GM18867 (cell line): ENCODE results near the gene ADTRP.
A peak's percentile ranks its signal among the peaks of the same experiment; 100 is the strongest.

Experiments used
- ATAC-seq: cut with Tn5 transposase; IDR thresholded peaks from one replicate; pipeline ENCODE4 v1.9.1; 2021; ENCODE audit warnings: mild to moderate bottlenecking, moderate library complexity; ENCODE audit not compliant: unreplicated experiment

The ADTRP gene

DNA sequence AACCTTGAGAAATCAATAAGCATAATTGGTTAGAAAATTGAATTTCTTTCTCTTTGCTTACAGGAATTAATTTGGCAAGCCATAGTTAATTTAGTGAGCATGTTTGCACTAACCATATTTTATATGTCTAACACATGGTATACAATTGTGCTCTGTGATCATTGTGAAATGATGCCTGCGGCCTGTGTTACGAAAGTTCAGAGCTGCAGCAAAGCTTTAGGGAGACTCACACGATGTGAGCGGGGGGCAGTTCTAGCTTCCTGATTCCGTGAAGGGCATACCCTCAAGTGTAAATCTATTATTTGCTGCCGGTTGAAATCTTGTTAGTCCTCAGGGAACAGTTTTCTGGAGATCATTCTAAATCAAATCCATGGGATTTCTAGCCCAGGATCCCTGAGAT lies 25.5 kb upstream of the ADTRP start:
- ATAC-seq = no peak

DNA sequence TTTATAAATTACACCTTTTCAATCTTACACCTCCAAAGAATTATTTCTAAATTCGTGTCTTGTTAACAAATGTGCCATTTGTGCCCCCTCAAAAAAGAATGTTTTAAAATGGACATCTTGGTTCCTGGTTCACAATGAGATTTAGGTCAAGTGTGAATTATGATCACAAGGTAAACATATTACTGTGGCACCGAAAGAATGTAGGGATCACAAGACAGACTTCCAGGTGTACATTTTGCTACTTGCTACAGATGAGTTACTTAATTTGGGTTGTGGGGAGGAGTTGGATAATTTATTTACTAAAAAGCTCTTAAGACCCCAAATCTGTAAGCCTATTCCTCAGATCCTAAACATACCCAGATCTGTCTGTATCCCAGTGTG lies 25.0 kb upstream of the ADTRP start:
- no peak for ATAC-seq

DNA sequence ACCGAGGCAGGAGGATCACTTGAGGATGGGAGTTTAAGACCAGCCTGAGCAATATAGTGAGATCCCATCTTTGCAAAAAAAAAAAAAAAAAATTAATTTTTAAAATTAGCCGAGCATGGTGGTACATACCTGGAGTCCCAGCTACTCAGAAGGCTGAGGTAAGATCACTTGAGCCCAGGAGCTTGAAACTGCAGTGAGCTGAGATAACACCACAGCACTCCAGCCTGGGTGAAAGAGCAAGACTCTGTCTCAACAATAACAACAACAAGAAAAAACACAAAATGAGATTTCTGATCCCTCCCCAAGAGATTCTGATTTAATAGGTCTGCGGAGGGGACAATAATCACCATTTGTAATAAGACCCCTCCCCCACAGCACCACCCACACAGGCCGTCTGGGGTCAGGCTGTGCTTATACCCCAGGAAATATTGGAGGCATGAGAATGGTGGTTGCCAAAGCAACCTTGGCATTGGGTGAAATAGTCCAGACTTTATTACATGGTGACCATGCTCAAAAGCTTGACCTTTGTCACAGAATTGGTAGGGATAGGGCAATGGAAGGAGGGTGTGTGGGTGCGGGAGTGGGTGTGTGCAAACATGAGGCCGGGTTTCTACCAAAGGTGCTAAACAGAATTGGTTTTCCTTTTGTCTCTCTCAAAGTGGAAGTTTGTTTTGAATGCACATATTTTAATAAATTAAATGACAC lies 24.4 kb upstream of the ADTRP start:
- no peak for ATAC-seq

DNA sequence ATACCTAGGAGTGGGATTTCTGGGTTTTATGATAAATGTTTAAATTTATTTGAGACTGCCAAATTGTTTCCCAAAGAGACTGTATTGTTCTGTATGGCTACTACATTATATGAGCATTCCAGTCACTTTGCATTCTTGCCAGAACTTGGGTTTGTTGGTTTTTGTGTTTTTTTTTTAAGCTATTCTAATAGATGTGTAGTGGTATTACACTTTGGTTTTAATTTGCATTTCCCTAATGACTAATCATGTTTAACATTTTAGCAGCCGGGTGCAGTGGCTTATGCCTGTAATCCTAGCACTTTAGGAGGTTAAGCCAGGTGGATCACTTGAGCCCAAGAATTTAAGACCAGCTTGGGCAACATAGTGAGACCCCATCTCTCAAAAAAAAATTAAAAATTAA lies 21.9 kb upstream of the ADTRP start:
- ATAC-seq = peak; percentile 75

DNA sequence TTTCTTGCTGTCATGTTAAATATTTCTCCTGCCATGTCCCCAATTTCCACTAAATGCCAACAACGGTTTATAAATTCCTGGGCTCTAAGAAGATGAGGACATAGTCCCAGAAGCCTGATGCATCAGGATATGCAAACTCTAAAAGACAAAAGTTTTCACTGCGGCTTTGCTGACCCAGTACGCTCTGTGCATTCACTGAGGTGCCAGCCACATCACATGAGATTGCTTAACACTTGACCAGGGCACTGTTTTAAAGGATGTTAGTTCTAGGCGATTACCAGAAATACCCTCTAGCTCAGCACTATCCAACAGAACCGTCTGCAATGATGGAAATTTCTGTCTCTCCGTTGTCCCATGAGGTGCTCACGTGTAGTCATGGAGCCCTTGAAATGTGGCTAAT lies 19.9 kb upstream of the ADTRP start:
- no peak for ATAC-seq

DNA sequence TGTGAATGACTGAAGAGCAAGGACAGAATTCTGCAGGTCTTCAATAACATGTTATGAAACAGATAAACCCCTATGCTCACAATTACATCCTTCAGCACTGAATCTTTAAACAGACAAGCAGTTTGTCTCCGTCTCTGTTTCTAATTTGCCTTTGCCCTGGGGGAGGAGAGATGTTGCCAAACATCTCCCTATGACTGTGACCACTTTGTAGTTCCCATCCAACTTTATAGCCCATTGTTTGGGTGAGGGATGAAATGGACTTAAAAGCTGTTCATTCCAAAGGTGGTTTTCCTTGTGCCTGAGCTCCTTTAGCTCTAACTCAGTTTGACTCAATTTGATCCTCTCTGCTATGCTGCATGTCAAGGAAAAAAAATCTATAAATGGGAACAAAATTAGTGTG lies 19.5 kb upstream of the ADTRP start:
- ATAC-seq = no peak

DNA sequence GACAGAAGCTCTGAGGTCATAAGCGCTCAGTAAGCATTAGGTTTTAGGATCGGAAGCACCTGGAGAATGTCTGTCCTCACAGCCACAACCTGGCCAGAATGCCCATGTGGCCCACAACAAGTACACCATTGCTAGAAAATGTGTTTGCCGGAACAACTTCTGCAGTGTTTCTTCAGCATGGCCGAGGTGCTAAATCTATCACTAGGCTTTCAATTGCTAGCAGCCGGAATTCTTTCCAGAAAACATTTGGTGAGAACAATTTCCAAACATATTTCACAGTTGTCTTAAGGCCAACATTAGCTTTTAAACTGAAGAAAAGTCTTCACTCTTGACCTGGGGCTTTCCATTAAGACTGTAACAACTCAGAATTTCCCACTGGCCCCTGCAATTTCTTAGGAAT lies 18.2 kb upstream of the ADTRP start:
- no peak for ATAC-seq

DNA sequence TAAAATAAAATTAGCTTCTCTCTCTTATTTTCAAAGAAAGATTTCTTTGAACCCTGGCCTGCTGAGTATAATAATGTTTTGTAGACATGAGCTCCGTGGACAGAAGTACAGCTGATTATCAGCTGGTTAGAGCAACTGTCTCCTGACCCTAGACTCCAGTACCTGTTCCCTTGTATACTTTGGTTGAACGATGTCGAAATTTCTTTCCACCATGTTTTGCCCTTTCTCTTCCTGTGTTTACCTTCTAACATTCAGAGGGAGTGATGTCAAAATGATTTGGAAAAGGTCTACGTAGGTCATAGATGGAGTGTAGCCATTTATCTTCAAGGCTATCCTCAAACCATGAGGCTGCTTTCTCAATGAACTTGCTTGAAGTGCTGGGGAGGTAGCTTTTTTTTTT lies 16.8 kb upstream of the ADTRP start:
- ATAC-seq = no peak

DNA sequence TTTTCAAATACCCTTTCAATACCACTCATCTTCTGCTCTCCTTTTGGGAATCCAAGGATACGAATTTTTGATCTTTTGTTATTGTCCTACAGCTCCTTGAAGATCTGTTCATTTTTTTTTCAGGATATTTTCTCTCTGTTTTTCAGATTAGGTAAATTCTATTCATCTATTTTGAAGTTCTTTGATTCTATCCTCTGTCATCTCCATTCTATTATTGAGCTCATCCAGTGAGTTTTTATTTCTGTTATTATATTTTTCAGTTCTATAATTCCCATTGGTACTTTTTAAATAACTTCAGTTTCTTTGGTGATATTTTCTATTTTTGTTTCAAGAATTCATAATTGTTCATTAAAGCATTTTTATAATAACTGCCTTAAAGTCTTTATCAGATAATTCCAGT lies 14.7 kb upstream of the ADTRP start:
- ATAC-seq = no peak

DNA sequence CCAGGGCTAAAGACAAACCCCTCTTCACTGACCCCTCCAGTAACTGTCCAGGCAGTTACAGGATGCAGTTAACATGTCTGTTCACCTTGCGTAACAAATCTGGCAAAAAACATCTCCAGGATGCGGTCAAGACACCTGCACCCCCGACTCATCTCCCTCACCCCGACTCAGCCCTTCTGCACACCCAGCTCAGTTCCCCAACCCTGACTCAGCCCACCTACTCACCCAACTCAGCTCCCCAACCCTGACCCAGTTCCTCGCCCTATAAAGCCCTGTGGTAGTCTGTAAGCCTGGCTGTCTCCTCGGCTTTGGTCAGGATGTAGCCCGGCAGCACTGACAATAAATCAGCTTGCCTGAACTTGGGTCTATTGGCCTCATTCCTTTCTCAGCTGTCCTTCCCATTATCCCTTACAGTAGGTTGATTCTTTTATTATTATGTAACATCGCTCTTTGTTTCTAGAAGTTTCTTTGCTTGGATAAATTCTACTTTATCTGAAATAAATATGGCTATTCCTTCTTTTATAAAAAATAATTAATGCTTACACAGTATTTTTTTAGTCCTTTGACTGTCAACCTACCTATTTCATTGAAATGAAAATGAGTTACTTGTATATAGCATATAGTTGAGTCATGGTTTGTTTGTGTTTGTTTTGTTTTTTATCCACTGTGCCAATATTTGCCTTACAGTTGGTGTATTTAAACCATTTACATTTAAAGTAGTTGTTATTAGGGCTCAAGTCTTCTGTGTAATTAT lies 12.9 kb upstream of the ADTRP start:
- ATAC-seq = no peak

DNA sequence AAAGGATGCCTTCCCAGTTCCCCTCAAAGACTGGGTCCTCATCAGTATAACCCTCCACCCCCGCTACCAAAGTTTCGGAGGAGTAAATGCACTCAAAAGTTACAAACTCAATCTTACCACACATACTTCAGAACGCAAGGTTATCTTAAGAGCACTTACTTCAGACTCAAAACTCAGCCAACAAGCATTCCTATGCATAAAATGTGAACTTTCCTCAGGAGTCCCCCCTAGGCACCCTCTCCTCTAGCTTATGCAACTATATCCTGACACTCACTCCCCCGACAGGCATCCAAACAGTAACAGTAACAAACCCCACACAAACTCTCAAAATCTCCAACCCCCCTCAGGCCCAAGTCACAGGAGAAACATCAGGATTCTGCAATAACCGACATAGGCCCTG lies 11.1 kb upstream of the ADTRP start:
- ATAC-seq = no peak

DNA sequence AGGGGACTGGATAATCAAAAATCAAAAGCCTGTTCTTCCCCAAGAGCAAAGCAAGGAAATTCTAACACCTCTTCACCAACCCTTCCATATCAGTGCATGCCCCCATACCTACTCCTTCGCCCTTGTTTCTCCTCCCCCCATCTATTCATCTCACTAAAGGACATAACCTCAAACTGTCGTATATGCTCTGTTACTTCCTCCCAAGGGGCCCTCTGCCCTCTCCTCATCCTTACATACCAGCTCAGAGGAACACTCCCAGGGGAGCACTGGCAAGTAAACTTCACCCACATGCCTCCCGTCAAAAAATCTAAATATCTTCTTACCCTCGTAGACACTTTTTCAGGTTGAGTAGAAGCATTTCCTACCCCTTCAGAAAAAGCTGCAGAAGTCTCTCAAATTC lies 9.4 kb upstream of the ADTRP start:
- no peak for ATAC-seq

DNA sequence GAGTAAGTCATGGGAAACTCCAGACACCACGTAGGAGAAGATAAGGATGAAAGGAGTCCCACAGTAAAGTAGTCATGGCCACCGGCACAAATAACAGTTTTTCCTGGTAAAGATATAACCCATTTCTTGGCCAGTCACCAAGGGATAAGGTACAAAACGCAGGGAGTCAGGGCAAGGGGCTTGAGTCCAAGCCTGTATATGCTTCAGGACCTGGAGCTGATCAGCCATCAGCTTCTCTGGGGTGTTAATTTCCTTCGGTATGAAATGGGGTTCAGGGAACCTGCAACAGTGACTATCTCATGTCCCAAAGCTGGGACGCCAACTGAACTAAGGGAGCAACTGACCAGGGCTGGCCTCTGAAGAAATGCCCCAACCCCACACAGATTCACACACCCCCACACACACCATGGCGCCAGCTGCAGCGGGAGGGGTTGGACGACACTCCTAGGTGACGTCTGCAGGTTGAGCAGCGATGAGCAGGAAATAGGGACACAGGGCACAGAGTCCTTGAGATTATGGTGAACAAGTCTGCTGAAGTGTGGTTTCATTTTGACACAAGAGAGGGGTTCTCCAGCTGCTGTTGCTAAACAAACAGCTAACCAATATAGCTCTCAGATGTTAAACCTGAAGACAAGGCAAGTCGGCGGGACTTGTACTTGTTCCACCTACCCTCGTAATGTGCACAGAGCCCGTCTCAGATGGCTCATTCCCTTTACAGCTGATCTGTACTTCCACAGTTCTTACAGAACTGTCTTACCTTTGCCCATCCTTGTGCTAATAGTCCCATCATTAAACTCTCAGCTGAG lies 7.4 kb upstream of the ADTRP start:
- peak; percentile 92 for ATAC-seq

DNA sequence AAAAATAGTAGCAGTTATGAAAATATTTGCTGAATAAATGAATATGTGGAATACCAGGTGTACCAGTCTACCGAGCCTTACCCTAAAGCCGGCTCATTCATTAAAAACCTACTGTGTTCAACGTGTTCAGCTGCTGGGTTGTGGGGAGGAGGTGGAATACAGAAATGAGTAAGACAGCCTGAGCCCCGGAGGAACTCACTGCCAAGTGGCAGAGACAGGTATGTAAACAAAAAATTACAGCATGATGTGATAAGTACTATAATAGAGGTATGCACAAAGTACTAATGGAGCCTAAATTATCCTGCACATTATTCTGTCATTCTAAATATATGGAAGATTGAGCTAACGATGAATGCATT lies 6.8 kb upstream of the ADTRP start:
- peak; percentile 71 for ATAC-seq

DNA sequence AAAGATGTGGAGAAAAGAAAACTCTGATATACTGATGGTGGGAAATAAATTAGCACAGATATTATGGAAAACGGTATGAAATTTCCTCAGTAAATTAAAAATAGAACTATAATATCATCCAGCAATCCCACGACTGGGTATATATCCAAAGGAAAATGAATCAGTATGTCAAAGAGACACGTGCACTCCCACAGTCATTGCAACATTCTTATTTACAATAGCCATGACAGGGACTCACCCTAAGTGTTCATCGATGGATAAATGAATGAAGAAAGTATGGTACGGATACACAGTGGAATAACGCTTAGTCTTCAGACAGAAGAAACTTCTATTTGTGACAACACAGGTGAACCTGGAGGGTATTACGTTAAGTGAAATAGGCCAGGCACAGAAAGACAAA lies 5.7 kb upstream of the ADTRP start:
- no peak for ATAC-seq

DNA sequence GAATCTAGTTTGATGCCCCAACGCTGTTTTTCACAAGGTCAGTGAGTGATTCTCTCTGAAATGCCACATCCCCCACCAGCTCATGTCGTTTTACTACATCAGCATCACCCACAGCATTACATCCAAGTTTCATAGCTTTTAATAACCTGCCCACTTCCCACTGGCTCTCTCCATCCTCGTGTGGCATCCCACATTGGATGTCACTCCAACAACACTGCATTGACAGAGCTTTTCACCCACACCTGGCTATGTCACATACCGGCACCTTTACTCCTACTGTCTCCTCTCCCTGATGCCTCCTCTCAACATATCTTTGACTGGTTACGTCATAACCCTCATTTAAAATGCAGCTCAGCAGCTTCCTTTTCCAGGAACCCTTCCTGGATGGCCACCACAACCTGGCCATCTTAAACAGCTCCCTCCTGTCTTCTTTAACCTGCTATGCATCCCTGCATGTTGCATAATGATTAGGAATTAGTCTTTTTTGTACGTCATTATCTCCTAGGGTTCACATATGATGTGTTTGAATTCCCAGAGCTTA lies 5.0 kb upstream of the ADTRP start:
- no peak for ATAC-seq

DNA sequence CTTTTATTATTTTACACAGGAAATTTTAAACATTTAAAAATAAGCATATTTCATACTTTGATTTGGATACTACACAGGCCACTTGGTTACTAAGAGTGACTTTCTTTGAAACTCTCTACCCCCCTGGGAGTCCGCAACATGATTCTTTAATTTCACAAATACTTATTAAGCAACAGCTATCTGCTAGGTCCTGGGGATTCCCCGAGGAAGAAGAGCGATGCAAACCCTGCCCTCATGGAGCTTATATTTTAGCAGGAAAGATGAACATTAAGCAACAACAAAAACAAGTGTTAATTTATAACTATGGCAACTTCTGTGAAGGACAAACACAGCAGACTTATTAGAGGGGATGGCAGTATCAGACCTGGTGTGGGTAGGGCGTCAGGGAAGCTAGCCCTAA lies 3.9 kb upstream of the ADTRP start:
- ATAC-seq = no peak

DNA sequence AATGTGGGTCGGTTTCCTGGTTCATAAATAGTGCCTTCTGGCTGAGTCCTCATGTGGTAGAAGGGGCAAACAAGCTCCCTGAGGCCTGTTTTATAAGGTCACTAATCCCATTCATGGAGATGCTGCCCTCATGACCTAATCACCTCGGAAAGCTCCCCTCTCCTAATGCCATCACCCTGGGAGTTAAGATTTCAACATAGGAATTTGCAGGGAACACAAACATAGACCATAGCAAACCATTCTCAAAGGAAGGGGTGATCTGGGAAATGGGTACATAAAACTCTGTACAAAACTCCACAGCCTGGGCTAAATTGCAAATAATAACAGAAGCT lies 1.5 kb upstream of the ADTRP start:
- no peak for ATAC-seq

DNA sequence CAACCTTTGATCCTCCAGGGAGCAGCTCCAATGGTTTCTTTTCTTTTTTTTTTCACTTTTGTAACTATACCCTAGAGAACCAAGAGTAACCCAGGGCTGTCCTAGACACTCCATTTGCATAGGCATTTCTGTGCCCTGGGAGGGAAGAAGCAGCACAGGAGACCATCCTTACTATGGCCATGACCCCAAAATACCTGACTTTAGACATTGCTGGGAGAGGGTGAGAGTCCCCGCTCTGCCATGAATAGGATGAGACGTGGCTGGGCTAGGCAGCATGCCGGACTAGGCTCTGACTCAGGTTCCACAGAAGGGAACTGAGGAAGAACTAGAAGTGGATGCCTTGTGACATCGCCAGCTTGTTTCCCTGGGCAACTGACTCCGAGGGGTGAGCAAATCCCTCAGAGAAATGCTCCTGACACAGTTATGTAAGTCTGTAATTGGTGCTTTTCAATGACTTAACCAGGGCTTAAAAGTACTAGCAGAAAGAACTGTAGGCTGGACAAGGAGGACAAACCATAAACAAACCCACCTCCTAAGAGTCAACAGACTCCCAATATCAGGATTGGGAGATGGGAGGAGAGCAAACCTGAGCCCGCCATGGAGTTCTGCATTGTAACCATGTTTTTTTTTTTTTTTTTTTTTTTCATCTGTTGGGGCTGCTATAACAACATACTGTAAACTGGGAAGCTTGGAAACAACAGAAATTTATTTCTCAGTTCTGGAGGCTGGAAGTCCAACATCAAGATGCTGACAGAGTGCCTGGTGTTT lies 910 bp upstream of the ADTRP start:
- no peak for ATAC-seq

DNA sequence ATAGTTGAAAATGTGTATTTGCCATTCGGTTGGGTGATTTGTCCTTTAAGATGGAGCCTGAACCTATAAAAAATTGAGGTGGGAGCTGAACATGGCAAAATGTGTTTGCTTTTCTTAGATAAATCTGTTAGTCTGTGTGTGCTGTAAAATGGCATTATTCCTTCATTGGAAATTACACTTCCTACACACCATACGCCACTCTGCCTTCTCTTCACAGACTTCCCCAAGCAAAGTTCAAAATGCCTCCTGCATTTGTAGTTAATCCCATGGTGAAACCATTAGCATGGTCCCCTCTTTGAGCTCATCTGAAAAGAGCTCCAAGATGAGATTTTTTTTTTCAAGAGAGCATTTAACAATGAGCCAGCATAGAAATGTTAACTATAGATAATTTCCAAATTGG lies 567 bp downstream of the ADTRP start:
- ATAC-seq = no peak

DNA sequence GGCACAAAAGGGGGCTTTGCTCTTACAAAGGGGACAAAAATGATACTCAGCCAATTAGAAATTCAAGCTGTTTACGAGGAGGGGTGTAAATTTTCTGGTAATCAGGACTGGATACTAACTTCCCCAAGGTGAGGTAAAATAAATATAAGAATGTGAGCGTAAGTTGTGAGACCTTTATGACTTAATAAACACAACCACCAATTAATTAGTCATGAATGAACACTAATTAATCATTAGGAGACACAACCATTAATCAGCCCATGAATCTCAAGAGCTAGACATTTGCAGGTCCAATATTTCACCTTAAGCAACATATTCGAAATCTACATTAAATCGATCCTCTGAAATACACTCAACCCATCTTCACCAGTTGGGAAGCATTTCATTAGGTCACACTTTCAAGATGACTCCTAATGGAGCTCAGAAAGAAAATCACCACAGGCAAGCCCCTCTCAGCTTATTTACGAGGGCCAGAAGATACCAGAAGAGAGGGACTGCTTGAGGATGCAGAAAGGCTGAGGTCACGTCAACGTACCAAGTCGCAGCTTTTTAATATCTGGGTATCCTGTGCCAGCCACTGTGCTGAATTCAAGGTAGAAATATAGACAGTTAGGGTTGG lies 2.7 kb downstream of the ADTRP start:
- no peak for ATAC-seq
